SK-N-SH treated with all-trans-retinoic acid at 6 μM for 48 hours (cell line): Measurements from ENCODE around the gene TRAPPC6A.

Source experiments
- TSHZ2 ChIP-seq: fragments of 250-450 bp; sonication (Bioruptor Pico); IDR thresholded peaks from 2 replicates; pipeline ENCODE4 v1.5.0; 2020; ENCODE audit warnings: mild to moderate bottlenecking, moderate library complexity
- ZFP3 ChIP-seq: fragments of 250-450 bp; sonication (Bioruptor Pico); IDR thresholded peaks from 2 replicates; pipeline ENCODE4 v1.5.0; 2020; ENCODE audit warnings: mild to moderate bottlenecking, moderate library complexity
- ZFP30 ChIP-seq: fragments of 450-650 bp; formaldehyde crosslinking; IDR thresholded peaks from 2 replicates; pipeline ENCODE4 v1.5.0; 2022; ENCODE audit warnings: mild to moderate bottlenecking, moderate library complexity
- ZNF8 ChIP-seq: fragments of 450-650 bp; formaldehyde crosslinking; IDR thresholded peaks from 2 replicates; pipeline ENCODE4 v1.5.0; 2020; ENCODE audit warnings: mild to moderate bottlenecking, moderate library complexity

- TF ChIP-seq ZFP30 (no peak), TSHZ2 (CRISPR knock-in tag) (no peak), ZFP3 (CRISPR knock-in tag) (no peak), ZNF8 (CRISPR knock-in tag) (no peak)
These were observed 59.9 kb downstream of the TRAPPC6A start for GRCh38 chr19:45118106-45118505.
